ENCODE data around the gene TMEM169. TPM values are rescaled to one million over a fixed set of nuclear protein-coding genes. Genes with fewer than 3 reads are reported as not detected.

TMEM169 gene
- total and polyA plus RNA-seq, 9 of the 15 experiments (the other 6 are each of a cell fraction or from before 2014, with no cell fraction given): 0.01 to 0.09 (median 0.04) TPM; not detected in 5

DNA sequence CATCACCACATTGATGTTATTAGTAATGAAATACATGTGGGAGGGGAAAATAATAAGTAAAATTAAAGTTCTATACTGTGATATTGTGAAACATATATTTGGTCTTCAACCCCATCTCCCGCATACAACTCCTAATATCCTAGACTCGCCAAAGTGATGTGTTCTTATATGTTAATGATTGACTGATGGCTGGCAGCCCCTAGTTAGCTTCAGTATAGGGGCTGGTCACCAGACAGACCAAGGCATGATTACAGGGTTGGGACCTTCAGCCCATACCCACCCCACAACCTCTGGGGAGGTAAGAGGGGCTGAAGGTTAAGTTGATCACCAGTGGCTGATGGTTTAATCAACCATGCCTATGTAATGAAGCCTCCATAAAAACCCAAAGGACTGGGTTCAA lies 40.3 kb upstream of the TMEM169 start:
- BruUV-seq (replicated peaks): no TSS peak
- in situ Hi-C loops (cut with MboI) (no loop called here), intact Hi-C loops (cut with micrococcal nuclease) (no loop called here)
- TF ChIP-seq DDX20 (tag; IDR thresholded peaks at IDR 0.05; ENCODE audit: low read depth) (no peak), CREM (IDR thresholded peaks at IDR 0.05; ENCODE audit: low read depth) (no peak), ESRRB (CRISPR knock-in tag; IDR thresholded peaks at IDR 0.05; ENCODE audit: borderline replicate concordance) (no peak), ELF2 (CRISPR knock-in tag; IDR thresholded peaks at IDR 0.05) (no peak), KDM1A (IDR thresholded peaks at IDR 0.05) (no peak), HMG20B (CRISPR knock-in tag; IDR thresholded peaks at IDR 0.05) (no peak), ZNF41 (CRISPR knock-in tag; conservative IDR thresholded peaks at IDR 0.05) (no peak), GATA2 (CRISPR knock-in tag; IDR thresholded peaks at IDR 0.05) (no peak)
- TF ChIP-seq, protein P1, sequence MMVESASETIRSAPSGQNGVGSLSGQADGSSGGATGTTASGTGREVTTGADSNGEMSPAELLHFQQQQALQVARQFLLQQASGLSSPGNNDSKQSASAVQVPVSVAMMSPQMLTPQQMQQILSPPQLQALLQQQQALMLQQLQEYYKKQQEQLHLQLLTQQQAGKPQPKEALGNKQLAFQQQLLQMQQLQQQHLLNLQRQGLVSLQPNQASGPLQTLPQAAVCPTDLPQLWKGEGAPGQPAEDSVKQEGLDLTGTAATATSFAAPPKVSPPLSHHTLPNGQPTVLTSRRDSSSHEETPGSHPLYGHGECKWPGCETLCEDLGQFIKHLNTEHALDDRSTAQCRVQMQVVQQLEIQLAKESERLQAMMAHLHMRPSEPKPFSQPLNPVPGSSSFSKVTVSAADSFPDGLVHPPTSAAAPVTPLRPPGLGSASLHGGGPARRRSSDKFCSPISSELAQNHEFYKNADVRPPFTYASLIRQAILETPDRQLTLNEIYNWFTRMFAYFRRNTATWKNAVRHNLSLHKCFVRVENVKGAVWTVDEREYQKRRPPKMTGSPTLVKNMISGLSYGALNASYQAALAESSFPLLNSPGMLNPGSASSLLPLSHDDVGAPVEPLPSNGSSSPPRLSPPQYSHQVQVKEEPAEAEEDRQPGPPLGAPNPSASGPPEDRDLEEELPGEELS (CRISPR knock-in tag; IDR thresholded peaks at IDR 0.05; ENCODE audit: borderline replicate concordance): no peak
- no peaks in the 10 kb centered on the region for H3K9me3 ChIP-seq (replicated peaks; ENCODE audit: control insufficient read depth, insufficient read depth, low read depth, low read length)
- no peak overlapping the region for H2AFZ ChIP-seq (ENCODE audit: low read depth, low read length)
- no peaks in the 10 kb centered on the region for H3K36me3 ChIP-seq (ENCODE audit: control insufficient read depth, insufficient read depth, low read length)
- DNase-seq (ENCODE audit: extremely low read depth in 1 of 4, low spot score in 3 of 4) (no peak), FAIRE-seq (no peak), ATAC-seq (no peak)
- no peaks in the 10 kb centered on the region for H3K79me2 ChIP-seq (ENCODE audit: control insufficient read depth, insufficient read depth, low read length)
- no peak overlapping the region for H3K9ac ChIP-seq (ENCODE audit: insufficient read depth in 1 of 2, low read depth in 2 of 2, low read length in 2 of 2)
- 91% methylated on average over 2 of the region's 2 CpGs for WGBS (ENCODE audit: insufficient coverage, low coverage, missing lambda C conversion rate)
- H3K4me3 ChIP-seq: no peak overlapping the region
- no peak overlapping the region for H3K27ac ChIP-seq (ENCODE audit: extremely low read depth, low read depth, low read length)
- H3K4me1 ChIP-seq (replicated peaks in 1 of 2; ENCODE audit: control insufficient read depth in 2 of 2, insufficient read depth in 2 of 2, low read length in 2 of 2): no peaks in the 10 kb centered on the region; a peak in 1 of 5 replicates
- H3K4me2 ChIP-seq (ENCODE audit: insufficient read depth, low read length): no peak overlapping the region
- no peaks in the 10 kb centered on the region for H4K20me1 ChIP-seq (replicated peaks; ENCODE audit: control insufficient read depth, insufficient read depth, low read length)
- no peaks in the 10 kb centered on the region for H3K27me3 ChIP-seq (ENCODE audit: control insufficient read depth in 2 of 2, insufficient read depth in 2 of 2, low read length in 2 of 2)
- ChIA-PET CTCF (ENCODE audit: low intra/inter-chr PET ratio) (no interaction called here), POLR2A (no interaction called here)
- H3K9me1 ChIP-seq (ENCODE audit: control insufficient read depth, insufficient read depth, low read length): peaks cover 3% of the 10 kb centered on the region

All from K562 (cell line).